Measurements from ENCODE around the gene CHI3L1.

- TF ChIP-seq, protein P1, sequence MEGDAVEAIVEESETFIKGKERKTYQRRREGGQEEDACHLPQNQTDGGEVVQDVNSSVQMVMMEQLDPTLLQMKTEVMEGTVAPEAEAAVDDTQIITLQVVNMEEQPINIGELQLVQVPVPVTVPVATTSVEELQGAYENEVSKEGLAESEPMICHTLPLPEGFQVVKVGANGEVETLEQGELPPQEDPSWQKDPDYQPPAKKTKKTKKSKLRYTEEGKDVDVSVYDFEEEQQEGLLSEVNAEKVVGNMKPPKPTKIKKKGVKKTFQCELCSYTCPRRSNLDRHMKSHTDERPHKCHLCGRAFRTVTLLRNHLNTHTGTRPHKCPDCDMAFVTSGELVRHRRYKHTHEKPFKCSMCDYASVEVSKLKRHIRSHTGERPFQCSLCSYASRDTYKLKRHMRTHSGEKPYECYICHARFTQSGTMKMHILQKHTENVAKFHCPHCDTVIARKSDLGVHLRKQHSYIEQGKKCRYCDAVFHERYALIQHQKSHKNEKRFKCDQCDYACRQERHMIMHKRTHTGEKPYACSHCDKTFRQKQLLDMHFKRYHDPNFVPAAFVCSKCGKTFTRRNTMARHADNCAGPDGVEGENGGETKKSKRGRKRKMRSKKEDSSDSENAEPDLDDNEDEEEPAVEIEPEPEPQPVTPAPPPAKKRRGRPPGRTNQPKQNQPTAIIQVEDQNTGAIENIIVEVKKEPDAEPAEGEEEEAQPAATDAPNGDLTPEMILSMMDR (IDR thresholded peaks at IDR 0.05), result no peak
- TF ChIP-seq POLR2A (IDR thresholded peaks at IDR 0.05) (no peak), POLR2AphosphoS5 (IDR thresholded peaks at IDR 0.05) (no peak)
Measured at GRCh38 chr1:203199002-203199401, 12.5 kb upstream of the CHI3L1 start.
